NCI-H1694 (cell line): ENCODE results near the gene SCMH1.

ENCODE experiments used
- DNase-seq: peaks from one replicate; lab custom pipeline; 2025; lab: John Stamatoyannopoulos, UW

The SCMH1 gene

GRCh38 chr1:41003640-41004220 lies 238.4 kb downstream of the SCMH1 start:
- DNase-seq, result peak; percentile 98

- DNase-seq, result no peak
Observed at GRCh38 chr1:41003127-41003639, 238.9 kb downstream of the SCMH1 start.

GRCh38 chr1:40998668-40999067 lies 243.4 kb downstream of the SCMH1 start:
- no peak for DNase-seq

- no peak for DNase-seq
Observed at GRCh38 chr1:40997096-40997495, 245.0 kb downstream of the SCMH1 start.

- no peak for DNase-seq
Observed at GRCh38 chr1:40989066-40989465, 253.0 kb downstream of the SCMH1 start.

GRCh38 chr1:40988280-40988679 lies 253.8 kb downstream of the SCMH1 start:
- no peak for DNase-seq

- no peak for DNase-seq
Observed at GRCh38 chr1:40987439-40988276, 254.4 kb downstream of the SCMH1 start.

DNA sequence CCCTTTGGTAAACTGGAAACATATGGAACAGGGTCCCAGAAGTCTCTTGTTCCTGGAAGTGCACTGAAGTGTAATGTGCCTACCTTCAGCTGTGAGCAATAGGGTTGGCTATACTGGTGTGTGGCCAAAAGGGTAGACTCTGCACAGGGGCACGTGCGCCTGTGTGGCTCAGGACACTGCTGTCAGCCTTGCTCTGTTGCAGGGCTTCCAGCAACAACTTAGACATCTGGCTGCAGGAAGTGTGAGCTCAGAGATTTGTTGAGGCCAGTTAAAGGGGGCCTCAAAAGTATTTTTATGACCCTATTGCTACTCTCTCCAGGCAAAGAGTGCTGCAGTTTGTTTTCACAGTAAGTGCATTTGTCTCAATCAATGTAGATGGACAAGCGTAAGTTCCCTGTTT lies 255.2 kb downstream of the SCMH1 start:
- peak; percentile 38 for DNase-seq

DNA sequence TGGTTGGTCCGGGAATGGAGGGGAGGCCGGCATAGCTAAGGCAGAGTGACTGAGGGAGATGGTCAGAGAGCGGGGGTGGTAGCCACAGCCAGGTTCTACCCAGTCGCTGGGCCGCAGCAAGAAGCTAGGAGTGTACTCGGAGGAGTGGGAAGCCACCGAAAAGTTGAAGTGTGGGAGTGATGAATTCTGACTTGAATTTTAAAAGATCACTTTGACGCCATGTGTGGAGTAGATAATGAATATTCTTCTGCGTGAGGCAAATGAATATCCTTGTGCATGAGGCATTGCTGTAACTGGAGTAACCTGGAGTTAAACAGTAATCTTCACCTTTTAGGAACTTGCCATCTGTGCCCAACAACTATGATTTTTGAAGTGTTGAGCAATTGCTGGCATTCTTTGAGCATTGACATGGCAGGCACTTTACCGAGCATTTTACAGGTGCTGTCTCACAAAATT lies 255.8 kb downstream of the SCMH1 start:
- DNase-seq, result no peak

DNA sequence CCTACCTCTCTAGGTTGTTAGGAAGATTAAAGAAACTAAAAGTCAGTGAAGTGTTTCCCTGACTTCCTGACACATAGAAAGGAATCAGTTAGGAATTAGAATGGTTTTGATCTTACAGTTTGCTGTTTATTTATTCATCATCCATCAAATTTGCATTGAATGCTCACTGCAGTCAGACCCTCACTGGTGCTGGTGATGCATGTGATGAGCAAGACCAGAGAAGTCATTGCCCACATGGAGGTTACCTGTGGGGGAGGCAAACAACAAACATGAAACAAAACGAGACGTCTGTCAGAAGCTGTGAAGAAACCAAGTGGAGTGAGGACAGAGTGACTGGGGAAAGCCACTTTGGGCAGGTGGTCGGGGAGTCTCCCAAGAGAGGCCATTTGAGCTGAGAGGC lies 256.2 kb downstream of the SCMH1 start:
- no peak for DNase-seq

DNA sequence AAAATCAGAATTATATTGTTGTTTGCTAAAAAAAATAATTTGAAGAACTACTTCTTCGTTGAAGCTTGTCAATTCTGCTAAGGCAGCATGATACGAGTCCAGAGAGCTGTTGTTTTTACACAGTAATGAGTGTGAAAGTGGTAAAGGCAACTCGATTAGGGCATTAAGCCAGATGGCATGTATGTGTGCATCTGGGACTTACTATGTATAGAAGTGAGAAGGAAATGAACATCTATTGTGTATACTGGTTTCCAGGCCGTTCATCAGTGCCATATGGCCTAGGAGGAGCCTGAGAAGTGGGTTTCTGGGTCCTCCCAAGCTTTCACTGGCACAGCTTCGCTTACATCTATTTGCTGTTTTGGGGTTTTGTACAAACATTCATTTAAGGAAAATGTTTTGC lies 256.9 kb downstream of the SCMH1 start:
- DNase-seq, result peak; percentile 95

GRCh38 chr1:40984531-40984930 lies 257.6 kb downstream of the SCMH1 start:
- no peak for DNase-seq

DNA sequence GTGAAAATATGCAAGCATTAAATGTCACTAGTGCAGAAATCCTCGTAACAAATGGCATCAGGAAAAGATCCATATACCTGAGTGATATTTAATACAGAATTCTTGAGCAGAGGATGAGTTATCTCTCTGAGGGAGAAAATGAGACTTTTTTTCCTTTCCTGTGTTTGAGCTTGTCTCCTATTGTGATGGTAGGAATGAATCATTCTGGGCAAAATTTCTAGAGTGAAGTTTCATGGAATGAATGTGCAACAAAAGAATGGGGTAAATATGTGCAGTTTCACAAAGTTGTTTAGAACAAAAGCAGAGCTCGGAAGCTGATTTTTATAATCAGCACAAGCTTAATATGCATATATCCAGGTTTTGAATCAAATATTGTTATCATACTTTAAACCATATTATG lies 258.0 kb downstream of the SCMH1 start:
- DNase-seq, result no peak

DNA sequence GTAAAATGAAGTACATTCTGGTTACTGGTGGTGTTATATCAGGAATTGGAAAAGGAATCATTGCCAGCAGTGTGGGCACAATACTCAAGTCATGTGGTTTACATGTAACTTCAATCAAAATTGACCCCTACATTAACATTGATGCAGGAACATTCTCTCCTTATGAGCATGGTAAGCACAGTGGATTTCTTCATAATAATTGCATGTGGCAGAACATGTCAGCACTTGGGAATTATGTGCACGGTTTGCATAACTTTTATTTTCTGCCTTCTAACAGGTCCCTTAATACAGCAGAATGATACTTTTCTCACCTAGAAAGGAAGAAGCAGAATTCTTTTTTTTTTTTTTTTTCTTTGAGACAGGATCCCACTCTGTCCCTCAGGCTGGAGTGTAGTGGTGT lies 258.8 kb downstream of the SCMH1 start:
- DNase-seq, result no peak

GRCh38 chr1:40982721-40983120 lies 259.4 kb downstream of the SCMH1 start:
- no peak for DNase-seq

DNA sequence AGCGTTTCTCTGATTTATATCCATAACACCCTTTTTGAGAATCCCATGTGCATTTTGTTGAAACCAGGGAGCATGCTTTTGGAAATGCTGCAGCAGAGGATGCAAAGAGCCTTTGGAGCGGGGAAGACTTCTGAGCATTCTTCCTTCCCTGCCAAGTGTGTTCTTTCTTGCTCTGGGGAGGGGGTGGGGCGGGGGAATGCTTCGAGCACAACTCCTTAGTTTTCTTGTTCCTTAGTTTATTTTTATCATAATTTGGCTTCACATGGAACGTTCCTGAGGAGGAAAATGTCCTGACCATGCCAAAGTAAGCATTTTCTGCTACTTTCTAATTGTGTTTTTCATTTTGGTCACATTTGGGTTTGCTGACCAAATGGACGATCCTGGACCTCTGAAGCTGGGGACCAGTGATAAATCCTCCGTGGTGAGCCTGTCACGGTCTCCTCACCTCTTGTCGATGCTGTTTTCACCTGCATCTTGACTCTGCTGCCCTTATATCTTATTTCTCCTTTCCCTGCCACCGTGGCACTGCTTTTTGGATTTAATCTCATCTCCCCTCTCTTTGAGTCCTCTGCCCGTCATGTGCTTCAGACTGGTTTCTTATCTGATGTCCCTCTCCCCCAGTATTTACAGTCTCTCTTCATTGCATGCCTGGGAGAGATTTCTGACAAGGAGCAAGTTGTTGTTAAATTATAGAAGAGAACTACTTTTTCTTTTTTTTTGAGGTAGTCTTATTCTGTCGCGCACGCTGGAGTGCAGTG lies 260.2 kb downstream of the SCMH1 start:
- DNase-seq, result no peak

DNA sequence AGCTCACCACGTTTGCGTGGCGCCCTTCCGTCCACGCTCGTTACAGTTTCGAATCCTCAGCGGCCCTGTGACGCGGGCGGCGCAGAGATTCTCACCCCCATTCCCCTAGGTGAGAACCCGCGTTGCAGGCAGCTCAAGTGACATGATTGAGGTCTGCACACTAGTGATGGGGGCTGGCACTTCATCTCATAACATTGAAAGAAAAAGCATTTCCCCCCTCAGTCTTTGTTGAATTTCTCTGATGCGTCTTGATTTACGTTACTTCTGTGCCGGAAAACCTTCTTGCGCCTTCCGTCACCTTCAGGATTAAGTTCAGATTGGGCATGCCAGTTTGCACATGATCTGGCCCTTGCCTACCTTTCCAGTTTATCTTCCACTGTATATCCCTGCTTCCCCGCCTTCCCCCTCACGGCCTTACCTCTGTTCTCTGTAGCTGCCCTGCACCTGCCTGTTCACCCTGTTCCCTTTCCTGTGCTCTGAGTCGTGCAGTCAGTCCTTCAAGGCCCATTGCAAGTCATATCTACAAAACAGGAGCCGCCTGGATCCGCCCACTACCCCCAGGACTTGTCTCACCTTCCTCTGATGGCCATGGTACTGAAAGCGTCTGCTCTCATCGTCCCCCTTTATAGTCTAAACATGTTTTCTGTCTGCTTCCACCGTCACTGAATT lies 261.5 kb downstream of the SCMH1 start:
- DNase-seq, result no peak

- no peak for DNase-seq
Observed at GRCh38 chr1:40980068-40980452, 262.0 kb downstream of the SCMH1 start.

DNA sequence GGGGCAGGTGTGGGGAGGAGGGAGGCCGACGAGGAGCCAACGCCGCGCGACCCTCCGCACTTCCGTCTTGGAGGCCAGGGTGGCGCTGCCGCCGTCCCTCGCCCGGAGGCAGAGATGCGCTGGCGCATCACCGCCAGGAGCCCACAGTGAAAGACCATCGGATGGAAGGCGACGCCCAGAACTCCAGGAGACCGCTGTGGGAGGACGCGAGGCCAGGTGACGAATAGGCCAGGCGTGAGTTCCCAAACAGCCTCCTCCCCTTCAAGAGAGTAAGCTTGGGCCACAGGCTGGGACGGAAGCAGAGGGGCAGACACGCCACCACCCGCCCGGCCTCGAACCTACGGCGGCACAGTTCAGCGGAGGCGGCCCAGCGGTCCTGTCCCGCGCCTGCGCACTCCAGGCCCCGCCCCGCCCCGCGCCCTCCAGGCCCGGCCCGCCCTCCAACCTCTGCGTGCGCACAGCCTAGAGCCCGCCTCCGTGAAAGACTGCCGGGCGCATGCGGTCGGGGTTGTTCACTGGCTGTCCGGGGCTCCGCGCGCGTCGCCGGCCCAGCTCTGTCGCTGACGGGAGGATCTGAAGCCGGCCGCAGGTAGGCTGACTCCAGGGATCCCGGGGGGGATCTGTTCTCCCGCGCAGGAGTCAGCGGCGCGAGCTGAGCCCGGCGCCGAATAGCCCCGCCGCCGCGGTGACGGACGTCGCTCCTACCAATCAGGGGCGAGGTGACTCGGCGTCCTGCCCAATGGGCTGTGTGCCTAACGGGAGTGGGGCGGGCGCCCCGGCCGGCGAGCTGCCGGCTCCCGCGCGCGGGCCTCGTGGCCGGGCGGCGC lies 262.7 kb downstream of the SCMH1 start, which contains the start of gene CTPS1:
Gene CTPS1, plus strand, starts transcription at position 456 of the 827 bp plus-strand sequence. CDS start 3,595 bp downstream, outside the sequence.
- peak; percentile 65 for DNase-seq

DNA sequence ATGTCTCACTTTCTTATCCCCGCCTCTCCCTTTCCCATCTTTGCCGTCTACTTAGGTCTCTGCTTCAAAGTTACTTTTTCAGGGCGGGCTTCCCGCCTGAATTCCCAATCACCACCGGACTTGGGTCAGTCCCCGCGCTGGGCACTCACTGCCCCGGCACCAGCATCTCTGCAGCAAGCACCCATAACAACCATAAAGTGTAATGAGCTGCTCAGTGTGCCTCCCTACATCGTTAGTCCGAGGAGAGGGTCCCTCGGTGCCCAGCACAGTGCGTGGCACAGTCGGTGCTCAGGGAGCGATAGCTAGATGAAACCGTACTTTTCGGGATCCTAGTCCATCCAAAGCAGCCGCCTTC lies 263.2 kb downstream of the SCMH1 start:
- DNase-seq, result no peak

GRCh38 chr1:40977716-40978115 lies 264.4 kb downstream of the SCMH1 start:
- no peak for DNase-seq
